Renal cortical epithelial cell (primary cell): ENCODE data around the gene ATOH7. TPM values are rescaled to one million over a fixed set of nuclear protein-coding genes. Genes with fewer than 3 reads are reported as not detected.

Experiments
- total RNA-seq: library from RNA; depleted of rRNA; stranded (reverse); fragments of >200 nt; gene quantifications from 2 replicates; pipeline ENCODE4 v1.2.3, GENCODE V29; 2014

Gene ATOH7
- total RNA-seq, 1 donor from 2014 or later = 0.05 TPM

Other genes starting within 250 kb of the ATOH7 start
- 70.0 and 71.3 TPM in 2 replicates for gene HERC4, start 156.8 kb downstream of the ATOH7 start, total RNA-seq
- gene MYPN, start 122.6 kb downstream of the ATOH7 start, total RNA-seq = 0.17 TPM in 1 of 2 replicates, not detected in the other
- gene HNRNPH3, start 100.0 kb upstream of the ATOH7 start, total RNA-seq = 10.1 and 63.4 TPM in 2 replicates
- gene PBLD, start 100.8 kb upstream of the ATOH7 start, total RNA-seq = 7.1 and 10.6 TPM in 2 replicates
- gene RUFY2, start 175.2 kb upstream of the ATOH7 start, total RNA-seq = 19.8 and 24.6 TPM in 2 replicates
- 8.8 and 11.5 TPM in 2 replicates for gene DNA2, start 239.9 kb upstream of the ATOH7 start, total RNA-seq